ENCODE measurements around the gene SNX33. TPM values are rescaled to one million over a fixed set of nuclear protein-coding genes. Genes with fewer than 3 reads are reported as not detected.

SNX33 gene
- polyA plus RNA-seq, 2 of the 4 experiments (the other 2 are of a cell fraction) = 8.4 to 11.2 TPM

- H3K27ac ChIP-seq = no peak overlapping the region
- no peak for DNase-seq (ENCODE audit: low read depth in 1 of 2, low spot score in 1 of 2)
- H3K4me3 ChIP-seq = no peak overlapping the region
- TF ChIP-seq NPAS2 (CRISPR knock-in tag; IDR thresholded peaks at IDR 0.05; ENCODE audit: borderline replicate concordance) = no peak
- no peak for TF ChIP-seq MAX (IDR thresholded peaks at IDR 0.05)
- TF ChIP-seq MAFK (IDR thresholded peaks at IDR 0.05; ENCODE audit: partially characterized antibody) = peak; percentile 63
- FAIRE-seq = no peak
- no peaks in the 10 kb centered on the region for H3K4me1 ChIP-seq
- 88% methylated on average over 8 of the region's 8 CpGs for WGBS (ENCODE audit: missing lambda C conversion rate)
- ATAC-seq = no peak
- no peaks in the 10 kb centered on the region for H3K9me3 ChIP-seq
- H3K4me2 ChIP-seq = no peak overlapping the region
- CTCF ChIA-PET = interaction anchor here (1.6 to 4.6 kb wide), 3 partner anchors 8 to 196 kb away, joined by 4 to 23 read pairs (median 8); no protein-coding TSS in a partner anchor
- POLR2A ChIA-PET = no interaction called here
Observed at GRCh38 chr15:75606026-75606425, 41.7 kb upstream of the SNX33 start.

- WGBS (ENCODE audit: missing lambda C conversion rate) = 93% methylated on average over 6 of the region's 6 CpGs
- Histone ChIP-seq H3K4me3 (no peak overlapping the region), H3K4me1 (no peaks in the 10 kb centered on the region), H3K27ac (no peak overlapping the region), H3K4me2 (no peak overlapping the region), H3K9me3 (no peaks in the 10 kb centered on the region)
- ATAC-seq = no peak; a peak in 1 of 6 replicates
- ChIA-PET CTCF (interaction anchor here (1.0 to 4.6 kb wide), 6 partner anchors 9 to 239 kb away, joined by 3 to 23 read pairs (median 6); no protein-coding TSS in a partner anchor), POLR2A (no interaction called here)
- DNase-seq (ENCODE audit: low read depth in 1 of 2, low spot score in 1 of 2) = no peak
- no peak for TF ChIP-seq FOXS1 (CRISPR knock-in tag; IDR thresholded peaks at IDR 0.05)
- no peak for TF ChIP-seq RARB (CRISPR knock-in tag; IDR thresholded peaks at IDR 0.05)
- TF ChIP-seq ZNF302 (CRISPR knock-in tag; IDR thresholded peaks at IDR 0.05) = no peak
- no peak for TF ChIP-seq ESRRA (IDR thresholded peaks at IDR 0.05; ENCODE audit: borderline replicate concordance, low read length)
- no peak for TF ChIP-seq CEBPB (IDR thresholded peaks at IDR 0.05)
- no peak for TF ChIP-seq SMC3 (IDR thresholded peaks at IDR 0.05)
- TF ChIP-seq NR3C1 (IDR thresholded peaks at IDR 0.05) = no peak
- TF ChIP-seq RCOR1 (IDR thresholded peaks at IDR 0.05; ENCODE audit: low read depth, low read length) = no peak
- no peak for FAIRE-seq
Observed at GRCh38 chr15:75606711-75607699, 40.7 kb upstream of the SNX33 start.

- Histone ChIP-seq H3K4me1 (peaks cover 13% of the 10 kb centered on the region; the same call in 2 of the 3 replicates), H3K9me3 (no peaks in the 10 kb centered on the region), H3K4me2 (no peak overlapping the region), H3K4me3 (no peak overlapping the region), H3K27ac (no peak overlapping the region)
- TF ChIP-seq CBX2 (IDR thresholded peaks at IDR 0.05; ENCODE audit: borderline replicate concordance, low read depth) (no peak), CHD4 (IDR thresholded peaks at IDR 0.05; ENCODE audit: borderline replicate concordance) (no peak), ATOH8 (CRISPR knock-in tag; IDR thresholded peaks at IDR 0.05; ENCODE audit: low read depth) (no peak), NFE2L2 (conservative IDR thresholded peaks at IDR 0.05; ENCODE audit: low read length) (no peak), PHF8 (IDR thresholded peaks at IDR 0.05; ENCODE audit: borderline replicate concordance, low read depth) (no peak), EHMT2 (IDR thresholded peaks at IDR 0.05; ENCODE audit: low read depth) (no peak), JUN (IDR thresholded peaks at IDR 0.05) (no peak), PBX3 (IDR thresholded peaks at IDR 0.05) (no peak), HEYL (CRISPR knock-in tag; IDR thresholded peaks at IDR 0.05) (no peak), MAX (IDR thresholded peaks at IDR 0.05) (no peak), EHF (CRISPR knock-in tag; IDR thresholded peaks at IDR 0.05) (no peak), ESRRA (IDR thresholded peaks at IDR 0.05; ENCODE audit: borderline replicate concordance, low read length) (no peak), MAFK (IDR thresholded peaks at IDR 0.05; ENCODE audit: partially characterized antibody) (no peak), E2F6 (IDR thresholded peaks at IDR 0.05; ENCODE audit: borderline replicate concordance, low read depth) (no peak), NR3C1 (IDR thresholded peaks at IDR 0.05) (no peak), ZSCAN20 (CRISPR knock-in tag; IDR thresholded peaks at IDR 0.05) (no peak), FOSB (CRISPR knock-in tag; IDR thresholded peaks at IDR 0.05) (no peak), HOXA7 (CRISPR knock-in tag; IDR thresholded peaks at IDR 0.05) (no peak), POLR2A (IDR thresholded peaks at IDR 0.05; ENCODE audit: low read length) (no peak)
- ChIA-PET POLR2A (interaction anchor here (1.1 kb wide), 1 partner anchor 9 kb away, joined by 4 read pairs; the partner anchor contains the start of gene SNUPN), CTCF (interaction anchor here (0.6 to 1.1 kb wide), 3 partner anchors 24 to 249 kb away, joined by 3 to 4 read pairs (median 3); no protein-coding TSS in a partner anchor)
- ATAC-seq (peak; percentile 49 to 71; a peak in 5 of 6 replicates), FAIRE-seq (no peak), DNase-seq (ENCODE audit: low read depth in 1 of 2, low spot score in 1 of 2) (no peak)
Observed at GRCh38 chr15:75616766-75617165, 30.9 kb upstream of the SNX33 start.

Measured in A549 (cell line).